ENCODE data around the gene ATXN1.
"Not testable (repeated sequence)": the region's sequence is repeated elsewhere in the genome, so short reads cannot be mapped to it uniquely, and the experiment has no call there.

ATXN1 gene

DNA sequence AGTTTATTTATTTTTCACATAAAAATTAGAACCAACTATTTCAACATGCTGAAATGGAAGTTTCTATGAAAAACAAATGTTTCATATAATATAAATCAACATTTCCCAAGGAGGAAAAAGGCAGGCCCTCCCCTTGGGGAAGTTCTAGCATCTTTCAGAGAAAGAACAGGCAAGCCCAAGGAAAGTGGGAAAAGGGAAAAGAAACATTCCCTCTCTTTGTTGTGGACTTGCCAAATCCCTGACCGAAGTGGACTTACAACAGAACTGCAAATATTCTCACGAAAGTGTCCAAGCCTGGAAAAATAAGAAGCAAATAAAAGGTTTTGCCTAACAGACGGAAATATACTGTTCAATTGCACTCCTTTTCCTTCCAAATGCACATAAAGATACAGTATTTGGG, 214.4 kb downstream of the ATXN1 start:
- TF ChIP-seq, protein P1, sequence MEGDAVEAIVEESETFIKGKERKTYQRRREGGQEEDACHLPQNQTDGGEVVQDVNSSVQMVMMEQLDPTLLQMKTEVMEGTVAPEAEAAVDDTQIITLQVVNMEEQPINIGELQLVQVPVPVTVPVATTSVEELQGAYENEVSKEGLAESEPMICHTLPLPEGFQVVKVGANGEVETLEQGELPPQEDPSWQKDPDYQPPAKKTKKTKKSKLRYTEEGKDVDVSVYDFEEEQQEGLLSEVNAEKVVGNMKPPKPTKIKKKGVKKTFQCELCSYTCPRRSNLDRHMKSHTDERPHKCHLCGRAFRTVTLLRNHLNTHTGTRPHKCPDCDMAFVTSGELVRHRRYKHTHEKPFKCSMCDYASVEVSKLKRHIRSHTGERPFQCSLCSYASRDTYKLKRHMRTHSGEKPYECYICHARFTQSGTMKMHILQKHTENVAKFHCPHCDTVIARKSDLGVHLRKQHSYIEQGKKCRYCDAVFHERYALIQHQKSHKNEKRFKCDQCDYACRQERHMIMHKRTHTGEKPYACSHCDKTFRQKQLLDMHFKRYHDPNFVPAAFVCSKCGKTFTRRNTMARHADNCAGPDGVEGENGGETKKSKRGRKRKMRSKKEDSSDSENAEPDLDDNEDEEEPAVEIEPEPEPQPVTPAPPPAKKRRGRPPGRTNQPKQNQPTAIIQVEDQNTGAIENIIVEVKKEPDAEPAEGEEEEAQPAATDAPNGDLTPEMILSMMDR (IDR thresholded peaks at IDR 0.05; ENCODE audit: borderline replicate concordance, insufficient read depth, low read depth, low read length): no peak
- no peak overlapping the region for H3K4me3 ChIP-seq (ENCODE audit: low read depth, low read length)

DNA sequence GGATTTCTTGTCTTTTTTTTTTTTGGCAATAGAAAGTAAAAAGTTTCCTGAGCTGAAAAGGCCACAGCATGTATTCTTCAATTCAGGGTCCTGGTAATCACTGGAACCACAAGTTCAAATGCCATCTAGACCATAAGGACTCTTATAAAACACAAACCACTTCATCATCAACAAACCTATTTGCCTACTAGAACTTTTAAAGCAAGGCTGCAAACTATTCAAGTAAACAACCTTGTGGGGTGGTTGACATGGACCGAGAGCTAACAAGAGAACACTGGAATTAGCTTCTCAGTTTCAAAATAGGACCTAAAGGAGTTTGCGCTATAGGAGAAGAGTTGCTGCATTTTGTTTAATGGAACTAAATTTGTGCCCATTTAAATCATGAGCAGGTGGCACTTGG, 215.9 kb downstream of the ATXN1 start:
- TF ChIP-seq, protein P1 (IDR thresholded peaks at IDR 0.05; ENCODE audit: borderline replicate concordance, insufficient read depth, low read depth, low read length): no peak
- no peak overlapping the region for H3K4me3 ChIP-seq (ENCODE audit: low read depth, low read length)

- TF ChIP-seq, protein P1 (IDR thresholded peaks at IDR 0.05; ENCODE audit: borderline replicate concordance, insufficient read depth, low read depth, low read length): no peak
- no peak overlapping the region for H3K4me3 ChIP-seq (ENCODE audit: low read depth, low read length)
Observed at GRCh38 chr6:16544521-16544920, 216.7 kb downstream of the ATXN1 start.

DNA sequence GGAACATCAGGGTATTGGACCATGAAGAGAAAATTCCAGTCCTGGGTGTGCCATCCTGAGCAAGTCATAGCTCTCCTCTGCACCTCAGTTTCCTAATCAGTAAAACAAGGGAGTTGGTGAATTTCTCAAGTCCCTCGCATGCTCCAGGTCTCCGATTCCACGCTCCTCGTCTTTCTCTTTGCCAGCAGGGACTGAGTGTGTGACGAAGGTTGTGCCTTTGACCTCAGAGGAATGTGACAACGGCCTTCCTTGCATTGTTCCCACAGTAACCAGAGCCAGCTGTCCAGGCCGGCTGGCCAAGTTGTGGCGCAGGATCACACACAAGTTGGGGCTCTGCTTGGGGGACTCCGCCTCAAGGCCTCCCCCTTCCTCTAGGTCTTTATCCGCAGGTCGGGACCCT, 217.3 kb downstream of the ATXN1 start:
- TF ChIP-seq, protein P1 (IDR thresholded peaks at IDR 0.05; ENCODE audit: borderline replicate concordance, insufficient read depth, low read depth, low read length): no peak

GRCh38 chr6:16543521-16543920, 217.7 kb downstream of the ATXN1 start:
- TF ChIP-seq, protein P1 (IDR thresholded peaks at IDR 0.05; ENCODE audit: borderline replicate concordance, insufficient read depth, low read depth, low read length): no peak
- H3K4me3 ChIP-seq (ENCODE audit: low read depth, low read length): no peak overlapping the region

More for the DNA sequence above, 217.3 kb downstream of the ATXN1 start:
- no peak overlapping the region for H3K4me3 ChIP-seq (ENCODE audit: low read depth, low read length)

- TF ChIP-seq, protein P1 (IDR thresholded peaks at IDR 0.05; ENCODE audit: borderline replicate concordance, insufficient read depth, low read depth, low read length): no peak
- H3K4me3 ChIP-seq (ENCODE audit: low read depth, low read length): no peak overlapping the region
Observed at GRCh38 chr6:16542070-16542469, 219.2 kb downstream of the ATXN1 start.

- H3K4me3 ChIP-seq (ENCODE audit: low read depth, low read length): no peak overlapping the region
- TF ChIP-seq, protein P1 (IDR thresholded peaks at IDR 0.05; ENCODE audit: borderline replicate concordance, insufficient read depth, low read depth, low read length): no peak
Observed at GRCh38 chr6:16540804-16541752, 220.2 kb downstream of the ATXN1 start.

GRCh38 chr6:16540383-16540782, 220.9 kb downstream of the ATXN1 start:
- H3K4me3 ChIP-seq (ENCODE audit: low read depth, low read length): not testable (repeated sequence)

Data from GM12875 (cell line).